GM12878 (cell line): ENCODE data around the gene TMEM52.

ENCODE experiments used
- CEBPB ChIP-seq, 2 experiments: fragments of 150-350 bp in 1 of 2; IDR thresholded peaks; 2 replicates each; pipeline ENCODE4 v1.6.1; 2012 to 2014; ENCODE audit warnings: low read depth in 2 of 2, low read length in 2 of 2, borderline replicate concordance in 1 of 2, inconsistent platforms in 1 of 2
- CHD1 ChIP-seq: IDR thresholded peaks from 2 replicates; pipeline ENCODE4 v1.6.1; 2012; ENCODE audit warnings: low read depth, low read length, improper control_type of control experiment
- CREB1 ChIP-seq: IDR thresholded peaks from 2 replicates; pipeline ENCODE4 v1.6.1; 2012; ENCODE audit warnings: low read depth, mild to moderate bottlenecking, inconsistent platforms
- EZH2 ChIP-seq: IDR thresholded peaks from 2 replicates; pipeline ENCODE4 v1.6.1; 2012; ENCODE audit warnings: low read depth, mild to moderate bottlenecking, control low read depth, inconsistent platforms, low read length, borderline replicate concordance; ENCODE audit not compliant: control insufficient read depth
- FOXM1 ChIP-seq: IDR thresholded peaks from 2 replicates; pipeline ENCODE4 v1.6.1; 2012; ENCODE audit warnings: low read depth, mild to moderate bottlenecking, inconsistent platforms, low read length, moderate library complexity
- HDGF ChIP-seq: fragments of 450-650 bp; IDR thresholded peaks from 2 replicates; pipeline ENCODE4 v1.6.1; 2016; ENCODE audit warnings: antibody characterized with exemption
- NFYA ChIP-seq: IDR thresholded peaks from 2 replicates; pipeline ENCODE4 v1.6.1; 2011; ENCODE audit warnings: low read depth, mild to moderate bottlenecking, low read length, improper control_type of control experiment, borderline replicate concordance
- RAD21 ChIP-seq: IDR thresholded peaks from 2 replicates; pipeline ENCODE4 v1.6.1; 2011; ENCODE audit warnings: mild to moderate bottlenecking, low read depth, low read length, moderate library complexity; ENCODE audit not compliant: insufficient read depth
- REST ChIP-seq: IDR thresholded peaks from 2 replicates; pipeline ENCODE4 v1.6.1; 2012; ENCODE audit warnings: mild to moderate bottlenecking, low read depth, low read length
- SMAD1 ChIP-seq: fragments of 450-650 bp; IDR thresholded peaks from 2 replicates; pipeline ENCODE4 v1.6.1; 2018; ENCODE audit warnings: mild to moderate bottlenecking, low read depth; ENCODE audit not compliant: partially characterized antibody
- YY1 ChIP-seq: IDR thresholded peaks from 2 replicates; pipeline ENCODE4 v1.6.1; 2011; ENCODE audit warnings: low read depth, mild to moderate bottlenecking, low read length
- TF ChIP-seq, protein P1 (sequence below): fragments of 450-650 bp; IDR thresholded peaks from 2 replicates; pipeline ENCODE4 v1.6.1; 2017; ENCODE audit warnings: mild to moderate bottlenecking
- TF ChIP-seq, protein P2 (sequence below): fragments of 450-650 bp; IDR thresholded peaks from 2 replicates; pipeline ENCODE4 v1.6.1; 2014; ENCODE audit warnings: mild to moderate bottlenecking

- TF ChIP-seq REST (no peak), FOXM1 (no peak), SMAD1 (no peak), EZH2 (no peak), RAD21 (no peak), HDGF (no peak), CEBPB (IDR thresholded peaks at IDR 0.05; ENCODE audit: borderline replicate concordance in 1 of 2, low read depth in 2 of 2, low read length in 2 of 2) (no peak), NFYA (no peak), CHD1 (no peak), YY1 (no peak), CREB1 (no peak)
- TF ChIP-seq, protein P1, sequence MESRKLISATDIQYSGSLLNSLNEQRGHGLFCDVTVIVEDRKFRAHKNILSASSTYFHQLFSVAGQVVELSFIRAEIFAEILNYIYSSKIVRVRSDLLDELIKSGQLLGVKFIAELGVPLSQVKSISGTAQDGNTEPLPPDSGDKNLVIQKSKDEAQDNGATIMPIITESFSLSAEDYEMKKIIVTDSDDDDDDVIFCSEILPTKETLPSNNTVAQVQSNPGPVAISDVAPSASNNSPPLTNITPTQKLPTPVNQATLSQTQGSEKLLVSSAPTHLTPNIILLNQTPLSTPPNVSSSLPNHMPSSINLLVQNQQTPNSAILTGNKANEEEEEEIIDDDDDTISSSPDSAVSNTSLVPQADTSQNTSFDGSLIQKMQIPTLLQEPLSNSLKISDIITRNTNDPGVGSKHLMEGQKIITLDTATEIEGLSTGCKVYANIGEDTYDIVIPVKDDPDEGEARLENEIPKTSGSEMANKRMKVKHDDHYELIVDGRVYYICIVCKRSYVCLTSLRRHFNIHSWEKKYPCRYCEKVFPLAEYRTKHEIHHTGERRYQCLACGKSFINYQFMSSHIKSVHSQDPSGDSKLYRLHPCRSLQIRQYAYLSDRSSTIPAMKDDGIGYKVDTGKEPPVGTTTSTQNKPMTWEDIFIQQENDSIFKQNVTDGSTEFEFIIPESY: no peak
- TF ChIP-seq, protein P2, sequence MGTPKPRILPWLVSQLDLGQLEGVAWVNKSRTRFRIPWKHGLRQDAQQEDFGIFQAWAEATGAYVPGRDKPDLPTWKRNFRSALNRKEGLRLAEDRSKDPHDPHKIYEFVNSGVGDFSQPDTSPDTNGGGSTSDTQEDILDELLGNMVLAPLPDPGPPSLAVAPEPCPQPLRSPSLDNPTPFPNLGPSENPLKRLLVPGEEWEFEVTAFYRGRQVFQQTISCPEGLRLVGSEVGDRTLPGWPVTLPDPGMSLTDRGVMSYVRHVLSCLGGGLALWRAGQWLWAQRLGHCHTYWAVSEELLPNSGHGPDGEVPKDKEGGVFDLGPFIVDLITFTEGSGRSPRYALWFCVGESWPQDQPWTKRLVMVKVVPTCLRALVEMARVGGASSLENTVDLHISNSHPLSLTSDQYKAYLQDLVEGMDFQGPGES: no peak
Measured at GRCh38 chr1:1908506-1908791, 10.6 kb downstream of the TMEM52 start.
